HG03457 (cell line): ENCODE measurements around the gene RAMAC.
"Not testable (repeated sequence)": the region's sequence is repeated elsewhere in the genome, so short reads cannot be mapped to it uniquely, and the experiment has no call there.

Experiments used
- ATAC-seq: cut with Tn5 transposase; IDR thresholded peaks from one replicate; pipeline ENCODE4 v1.9.1; 2021; ENCODE audit warnings: moderate number of reproducible peaks; ENCODE audit not compliant: unreplicated experiment

The RAMAC gene

DNA sequence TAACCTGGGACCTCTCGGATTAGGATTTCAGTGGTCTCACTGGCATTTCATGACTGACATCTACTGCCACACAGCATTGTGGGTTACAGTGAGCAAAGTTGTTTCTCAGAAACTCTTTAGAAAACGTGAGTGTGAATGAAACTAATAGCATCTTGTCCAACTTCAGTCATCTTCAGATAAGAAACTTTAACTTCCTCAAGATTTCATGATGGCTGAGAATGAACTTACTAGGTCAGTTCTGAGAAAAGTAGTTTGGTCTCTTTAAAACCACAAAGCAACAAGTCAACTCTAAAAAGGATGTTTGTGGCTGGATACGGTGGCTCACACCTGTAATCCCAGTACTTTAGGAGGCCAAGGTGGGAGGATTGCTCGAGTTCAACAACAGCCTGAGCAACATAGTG lies 19.3 kb upstream of the RAMAC start:
- peak; percentile 88 for ATAC-seq

DNA sequence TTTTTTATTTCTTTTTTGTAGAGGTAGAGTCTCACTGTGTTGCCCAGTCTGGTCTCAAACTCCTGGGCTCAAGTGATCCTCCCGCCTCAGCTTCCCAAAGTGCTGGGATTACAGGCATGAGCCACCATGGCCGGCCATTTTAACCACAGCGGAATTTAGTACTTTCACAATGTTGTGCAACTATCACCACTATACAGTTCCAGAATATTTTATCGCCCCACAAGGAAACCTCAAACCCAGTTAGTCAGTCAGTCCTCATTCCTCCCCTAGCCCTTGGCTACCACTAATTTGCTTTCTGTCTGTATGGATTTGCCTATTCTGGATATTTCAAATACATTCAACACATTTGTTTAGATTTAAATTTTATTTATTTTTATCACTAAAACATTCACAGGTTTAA lies 17.9 kb upstream of the RAMAC start:
- ATAC-seq, result no peak

DNA sequence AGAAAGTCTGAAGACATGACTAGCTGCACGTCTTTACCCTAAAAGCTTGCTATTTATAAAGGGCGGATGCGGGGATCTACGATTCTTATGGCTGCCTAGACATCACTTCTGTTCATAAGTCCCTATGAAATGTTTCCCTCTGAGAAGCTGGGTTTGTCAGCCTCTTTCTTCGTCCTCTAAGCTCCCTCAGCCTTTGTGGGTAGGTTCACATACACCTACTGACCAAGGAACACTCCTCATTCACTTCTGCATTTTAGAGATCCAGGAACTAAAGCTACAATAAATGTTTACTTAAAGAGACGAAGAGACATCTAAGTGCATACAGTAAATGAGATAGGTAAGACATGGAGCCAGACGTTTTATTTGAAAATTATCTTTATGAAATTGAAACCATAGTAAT lies 16.7 kb upstream of the RAMAC start:
- ATAC-seq, result no peak

DNA sequence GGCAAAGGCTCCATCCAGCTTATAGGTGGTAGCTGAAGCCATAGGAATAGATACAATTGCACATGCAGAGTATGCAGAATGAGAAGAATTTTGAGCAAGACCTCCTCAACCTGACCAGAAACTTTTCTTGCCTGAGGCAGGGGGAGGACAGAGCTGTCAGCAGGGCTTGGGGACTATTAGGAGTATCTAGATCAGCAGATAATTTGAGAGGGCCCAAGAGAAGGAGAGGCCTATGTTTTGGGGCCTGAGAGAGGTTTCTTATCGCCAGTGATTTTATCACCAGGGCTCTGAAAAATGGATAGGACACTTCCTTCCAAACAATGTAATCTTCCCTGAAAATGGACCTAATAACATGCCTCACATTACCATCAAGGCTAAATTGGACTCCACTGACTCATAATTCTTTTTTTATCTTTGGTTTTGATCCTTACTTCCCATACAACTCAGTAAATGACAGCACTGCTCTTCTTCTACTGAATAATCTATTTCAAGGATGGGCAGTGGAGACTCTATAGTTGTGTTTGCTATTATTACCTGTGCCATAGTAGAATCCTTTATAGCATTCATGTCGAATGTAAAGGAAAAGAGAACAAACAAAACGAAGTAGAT lies 15.8 kb upstream of the RAMAC start:
- no peak for ATAC-seq

DNA sequence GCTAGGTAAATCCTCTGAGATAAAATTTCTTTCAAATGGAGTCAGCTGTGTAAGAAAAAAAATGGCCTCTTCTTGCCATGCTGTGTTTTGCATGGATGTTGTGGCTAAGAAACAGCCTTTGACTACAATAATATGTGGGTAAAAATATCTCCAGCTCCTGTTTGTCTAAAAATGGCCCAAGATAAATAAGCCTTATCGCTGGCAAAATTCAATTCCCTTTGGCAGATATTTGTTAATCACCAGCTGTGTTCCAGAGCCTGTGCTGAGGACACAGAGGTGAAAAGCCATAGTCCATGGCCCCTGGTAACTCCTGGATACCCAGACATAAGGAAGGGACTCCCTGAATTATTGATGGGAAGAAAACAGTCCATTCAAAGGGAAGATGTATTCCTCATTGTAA lies 15.3 kb upstream of the RAMAC start:
- no peak for ATAC-seq

DNA sequence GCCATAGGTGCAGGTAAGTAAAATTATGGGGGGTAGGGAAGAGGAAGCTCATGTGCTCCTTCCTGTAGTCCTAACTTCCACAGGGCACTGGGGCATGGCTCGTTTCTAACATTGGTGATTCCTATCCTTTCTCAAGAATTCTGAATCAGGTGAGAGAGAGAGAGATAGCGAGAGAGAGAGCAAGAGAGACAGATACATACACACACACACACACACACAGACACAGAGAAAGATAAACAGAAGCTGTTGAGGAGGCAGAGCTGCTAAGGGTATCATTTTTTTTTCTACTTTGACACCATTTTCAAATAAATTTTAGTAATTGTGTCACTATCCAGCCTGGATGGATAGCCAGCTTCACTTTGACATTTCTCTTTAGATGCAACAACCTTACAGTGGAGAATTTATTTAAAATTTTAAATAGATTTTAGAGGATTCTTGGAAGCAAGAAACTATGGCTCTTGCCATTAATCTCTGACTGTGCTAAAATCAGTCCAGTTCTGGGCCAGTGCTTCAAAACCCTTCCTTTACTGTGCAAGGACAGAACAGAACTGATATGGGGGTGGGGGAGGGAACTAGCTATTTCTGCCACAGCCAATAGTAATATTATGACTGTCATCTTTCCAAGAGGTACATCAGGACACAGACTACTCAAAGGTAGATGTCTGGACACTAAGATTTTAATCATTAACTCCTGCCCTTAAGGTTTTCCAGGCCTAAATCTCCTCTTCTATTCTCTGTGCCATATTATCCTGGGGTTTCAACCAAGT lies 14.6 kb upstream of the RAMAC start:
- ATAC-seq, result no peak

DNA sequence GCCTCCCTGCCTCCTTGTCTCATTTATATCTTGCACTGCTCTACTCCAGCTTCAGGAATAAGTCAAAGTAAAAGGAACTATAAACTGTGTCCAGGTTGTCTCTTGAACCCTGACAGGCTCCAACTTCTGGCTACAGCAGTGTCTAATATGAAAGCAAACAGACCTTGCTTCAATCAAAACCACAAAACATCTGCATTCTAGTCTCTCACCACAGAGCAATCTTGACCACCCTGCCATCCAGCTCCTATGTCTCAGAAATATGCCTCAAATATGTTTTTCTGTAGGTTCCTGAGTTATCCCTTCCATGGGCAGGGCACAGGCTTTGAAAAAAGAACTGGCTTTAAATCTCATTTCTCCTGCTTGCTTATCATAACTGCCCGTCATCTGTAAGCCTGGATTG lies 13.0 kb upstream of the RAMAC start:
- no peak for ATAC-seq

DNA sequence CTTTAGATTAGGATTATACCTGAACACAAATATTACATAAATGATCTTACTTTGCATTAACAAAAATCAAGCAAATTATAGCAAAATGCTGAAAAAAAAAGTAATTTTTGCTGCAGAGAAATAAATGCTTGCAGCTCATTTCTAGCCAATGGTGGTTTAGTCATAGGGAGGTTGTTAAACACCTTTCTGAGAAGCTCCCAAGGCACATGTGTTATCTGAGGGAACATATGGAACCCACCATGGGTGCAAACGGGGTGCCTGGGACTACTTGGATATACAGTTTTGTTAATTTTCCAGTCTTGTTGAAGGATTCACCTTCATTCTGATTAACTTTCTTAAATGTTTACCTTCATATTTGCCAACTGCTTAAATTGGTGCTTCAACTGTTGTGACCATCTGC lies 8.9 kb upstream of the RAMAC start:
- no peak for ATAC-seq

DNA sequence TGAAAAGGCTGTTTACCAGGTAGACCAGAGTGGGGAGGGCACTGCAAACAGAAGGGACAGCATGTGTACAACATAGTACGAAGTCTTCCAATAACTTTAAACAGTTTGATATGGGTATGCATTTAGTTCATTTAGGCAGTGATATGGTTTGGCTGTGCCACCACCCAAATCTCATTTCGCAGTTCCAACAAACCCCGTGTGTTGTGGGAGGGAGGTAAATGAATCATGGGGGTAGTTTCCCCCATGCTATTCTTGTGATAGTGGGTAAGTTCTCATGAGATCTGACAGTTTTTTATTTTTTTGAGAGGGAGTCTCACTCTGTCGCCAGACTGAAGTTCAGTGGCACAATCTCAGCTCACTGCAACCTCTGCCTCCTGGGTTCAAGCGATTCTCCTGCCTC lies 7.6 kb upstream of the RAMAC start:
- no peak for ATAC-seq

DNA sequence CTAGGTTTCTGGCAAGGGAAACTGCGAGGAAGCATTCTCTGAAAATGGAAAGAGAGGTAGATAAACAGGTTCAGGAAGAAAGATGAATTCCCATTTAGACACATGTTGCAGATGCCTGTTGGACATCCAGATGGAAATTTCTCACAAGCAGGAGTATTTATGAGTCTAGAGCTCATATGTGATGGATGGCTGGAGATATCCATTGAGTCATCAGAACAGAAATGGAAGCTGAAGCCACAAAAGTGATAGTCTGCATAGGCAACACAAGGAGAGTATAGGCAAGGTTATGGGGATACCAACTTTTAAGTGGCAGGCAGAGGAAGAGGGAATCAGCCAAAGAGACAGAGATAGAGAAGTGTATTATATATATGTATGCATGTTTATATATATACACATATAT lies 6.3 kb upstream of the RAMAC start:
- ATAC-seq, result no peak

DNA sequence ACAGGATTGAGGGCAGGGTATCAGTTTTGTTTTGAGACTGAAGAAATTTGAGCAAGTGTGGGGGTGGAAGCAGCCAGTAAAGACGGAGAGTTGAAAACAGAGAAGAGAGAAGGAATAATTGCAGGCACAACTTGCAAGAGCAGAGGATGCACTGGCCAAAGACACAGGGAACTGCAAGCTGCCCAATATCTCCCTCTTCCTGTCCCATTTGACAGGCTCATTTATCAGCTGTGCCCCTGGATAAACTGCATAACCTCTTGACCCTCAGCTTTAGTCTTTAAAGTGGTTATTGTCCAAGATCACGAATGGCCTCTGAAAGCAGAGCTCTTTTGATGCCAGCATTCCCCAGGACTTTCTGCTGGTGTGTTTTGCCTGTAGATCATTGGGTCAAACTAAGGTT lies 5.0 kb upstream of the RAMAC start:
- no peak for ATAC-seq

DNA sequence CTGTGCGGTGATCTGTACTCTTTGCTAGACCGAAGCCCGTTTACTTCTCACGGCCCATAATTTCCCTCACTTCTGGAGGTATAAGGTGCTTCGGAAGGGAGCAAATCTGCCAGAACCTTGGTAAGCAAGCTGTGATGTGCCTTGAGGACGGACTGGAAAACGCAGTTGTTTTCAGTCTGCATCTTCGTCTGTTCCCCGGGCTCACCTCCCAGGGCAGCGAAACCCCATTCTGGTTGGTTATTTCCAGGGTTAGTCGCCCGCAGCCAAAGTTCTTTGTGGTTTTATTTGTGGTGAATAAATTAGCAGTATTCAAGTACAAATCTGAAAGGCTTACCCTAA lies 401 bp downstream of the RAMAC start:
- ATAC-seq, result peak; percentile 16

DNA sequence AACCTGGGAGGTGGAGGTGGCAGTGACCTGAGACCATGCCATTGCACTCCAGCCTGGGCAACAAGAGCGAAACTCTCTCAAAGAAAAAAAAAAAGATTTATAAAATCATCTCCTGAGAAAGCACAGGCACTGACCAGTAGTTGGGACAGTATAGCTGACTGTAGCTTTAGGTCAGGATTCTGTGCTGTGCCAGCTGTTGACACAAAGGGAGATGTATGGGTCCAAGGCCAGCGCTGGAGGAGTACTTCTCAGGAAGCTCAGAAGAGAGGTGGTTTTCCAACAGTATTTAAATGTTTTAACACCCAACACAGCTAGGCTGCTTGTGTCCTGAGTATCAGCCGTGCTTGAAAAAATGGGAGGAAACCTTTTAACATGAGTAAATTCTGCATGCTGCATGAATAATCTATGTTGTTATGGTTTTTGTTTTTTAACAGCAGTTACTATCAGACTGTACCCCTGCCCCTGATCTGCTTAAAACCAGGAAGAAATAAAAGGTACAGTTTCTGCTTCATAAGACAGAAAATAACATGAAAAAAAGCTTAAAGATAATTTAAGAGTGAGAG lies 6.5 kb downstream of the RAMAC start:
- ATAC-seq, result no peak

DNA sequence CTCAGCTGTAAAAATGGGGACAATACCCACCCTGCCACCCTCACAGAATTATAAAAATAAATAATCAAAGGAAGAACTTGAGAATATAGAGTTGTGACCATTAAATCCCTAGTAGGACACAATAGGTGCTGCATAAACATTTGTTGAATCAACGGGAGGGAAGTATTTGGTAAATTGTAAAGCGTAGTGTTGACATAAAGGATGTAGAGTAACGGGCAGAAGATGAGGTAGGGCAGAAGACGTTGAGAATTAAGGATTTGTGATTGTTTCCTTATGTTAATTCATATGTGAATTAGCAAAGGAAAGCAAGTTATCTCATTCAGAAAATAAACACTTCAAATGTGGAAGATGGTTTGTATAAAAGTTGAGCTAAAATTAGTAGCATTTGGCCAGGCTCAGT lies 7.1 kb downstream of the RAMAC start:
- no peak for ATAC-seq

DNA sequence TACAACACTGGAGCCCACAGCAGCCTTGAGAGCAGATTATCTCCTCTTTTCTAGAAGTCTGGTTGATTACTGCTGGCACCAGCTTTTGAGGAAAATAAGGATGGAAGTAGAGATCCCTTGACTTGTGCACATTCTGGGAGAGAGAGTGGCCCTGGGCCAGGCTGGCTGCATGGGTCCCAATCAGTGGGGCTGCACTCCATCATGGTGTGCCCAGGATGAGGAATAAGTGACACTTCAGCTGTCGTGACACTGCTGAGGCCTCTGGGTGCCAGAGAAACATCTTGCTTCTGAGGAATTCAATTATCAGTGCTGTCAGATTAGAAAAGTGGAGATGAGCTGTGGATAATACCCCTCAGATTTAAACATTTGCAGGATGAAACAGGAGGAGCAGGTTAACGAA lies 9.1 kb downstream of the RAMAC start:
- no peak for ATAC-seq

DNA sequence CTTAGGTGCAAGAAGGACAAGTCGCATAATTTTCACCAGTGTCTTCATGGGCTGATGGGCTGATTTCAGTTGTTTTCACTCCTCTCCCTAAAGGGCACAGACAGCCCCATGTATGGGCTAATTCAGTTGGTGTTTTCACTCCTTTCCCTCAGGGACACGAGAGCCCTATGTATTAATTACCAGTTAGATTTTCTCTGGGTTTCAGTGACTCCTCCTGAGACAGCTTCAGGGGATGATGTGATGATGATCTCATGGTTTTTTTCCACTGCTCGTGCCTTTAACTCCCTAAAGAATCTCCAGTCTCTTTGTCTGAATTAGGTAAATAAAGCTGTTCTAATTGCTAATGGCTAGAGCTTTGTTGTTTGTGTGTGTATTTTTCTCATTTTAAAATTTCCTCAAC lies 9.9 kb downstream of the RAMAC start:
- ATAC-seq, result no peak

DNA sequence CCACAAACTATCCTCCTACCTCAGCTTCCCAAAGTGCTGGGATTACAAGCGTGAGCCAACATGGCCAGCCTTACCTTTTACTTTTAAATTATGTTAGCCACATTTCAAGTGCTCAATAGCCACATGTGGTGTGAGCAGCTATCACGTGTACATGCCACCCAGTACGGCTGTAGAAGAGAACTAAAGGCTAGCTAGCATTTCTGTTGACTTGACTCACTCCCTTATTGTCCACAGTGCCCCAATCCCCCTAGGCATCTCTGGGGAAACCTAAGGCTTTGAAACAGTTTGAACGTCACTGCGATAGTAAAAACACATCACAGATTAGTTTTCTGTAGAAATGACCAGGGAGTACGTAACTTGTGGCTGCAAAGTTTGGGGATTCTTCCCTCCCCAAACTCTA lies 13.4 kb downstream of the RAMAC start:
- ATAC-seq, result no peak

DNA sequence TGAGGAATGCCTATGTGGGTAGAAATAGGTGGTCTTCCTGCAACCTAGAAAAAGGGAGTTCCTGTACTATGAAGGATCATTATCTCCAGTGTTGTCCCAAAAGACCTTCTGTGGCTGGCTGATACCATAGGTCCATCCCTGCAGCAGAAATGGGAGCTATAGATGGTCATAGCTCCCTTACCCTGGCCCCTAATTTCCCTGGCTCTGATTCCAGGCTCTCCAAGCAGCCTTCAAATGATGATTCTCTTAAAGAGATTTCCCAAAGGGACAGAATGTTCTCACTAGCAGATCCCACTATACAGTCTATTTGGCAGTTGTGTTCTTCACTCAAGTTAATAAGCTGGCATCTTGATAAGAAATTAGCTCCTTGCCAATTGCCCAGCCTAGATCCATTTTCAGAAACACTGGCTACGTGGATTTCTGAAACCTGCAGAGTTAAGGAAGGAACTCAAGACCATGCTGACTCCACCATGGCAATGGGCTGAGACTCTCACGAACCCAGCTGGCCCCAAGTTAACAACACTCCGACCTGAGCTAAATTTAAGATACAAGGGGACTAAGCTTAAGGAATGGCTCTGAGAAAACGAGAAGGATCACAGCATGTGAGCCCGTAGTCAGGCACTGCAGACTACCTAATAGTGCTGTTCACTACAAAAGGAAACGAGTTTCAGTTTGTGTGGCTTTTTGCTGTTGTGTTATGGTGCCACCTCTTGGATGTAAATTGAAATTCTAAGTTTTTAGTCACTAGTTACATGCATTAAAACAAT lies 14.1 kb downstream of the RAMAC start:
- peak; percentile 74 for ATAC-seq

DNA sequence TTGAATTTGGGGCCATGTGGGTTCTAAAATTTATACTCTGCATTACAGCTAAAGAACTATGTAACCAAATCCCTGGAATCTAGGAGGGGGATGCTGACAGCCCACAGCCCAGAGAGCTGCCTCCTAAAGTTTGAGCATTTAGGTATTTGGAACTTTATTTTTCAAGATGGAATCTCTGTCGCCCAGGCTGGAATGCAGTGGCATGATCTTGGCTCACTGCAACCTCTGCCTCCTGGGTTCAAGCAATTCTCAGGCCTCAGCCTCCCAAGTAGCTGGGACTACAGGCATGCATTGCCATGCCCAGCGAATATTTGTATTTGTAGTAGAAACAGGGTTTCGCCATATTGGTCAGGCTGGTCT lies 14.6 kb downstream of the RAMAC start:
- ATAC-seq, result not testable (repeated sequence)

DNA sequence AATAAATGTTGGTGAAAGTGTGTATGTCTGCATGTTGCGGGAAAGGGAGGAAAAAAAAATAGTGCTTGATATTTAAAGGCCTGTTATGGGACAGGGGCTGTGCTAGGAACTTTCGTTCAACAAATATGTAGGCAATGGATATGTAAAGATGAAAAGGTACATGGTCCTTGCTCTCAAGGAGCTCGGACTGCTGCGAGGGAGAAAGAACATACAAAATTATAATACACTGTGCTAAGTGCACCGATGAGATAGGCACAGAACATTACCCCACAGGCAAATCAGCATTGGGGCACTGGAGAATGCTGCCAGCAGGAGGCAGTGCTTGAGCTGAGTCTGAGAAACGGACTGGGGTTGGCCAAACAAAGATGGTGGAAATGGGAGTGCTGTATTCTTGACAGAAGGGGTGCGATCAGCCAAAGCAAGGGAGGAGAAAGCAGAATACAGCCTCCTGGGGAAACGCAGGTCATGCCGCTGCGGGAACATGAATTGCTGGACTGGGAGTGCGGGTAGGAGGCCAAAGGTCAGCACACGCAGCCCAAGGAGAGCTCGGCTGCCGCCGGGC lies 24.8 kb downstream of the RAMAC start:
- peak; percentile 35 for ATAC-seq

DNA sequence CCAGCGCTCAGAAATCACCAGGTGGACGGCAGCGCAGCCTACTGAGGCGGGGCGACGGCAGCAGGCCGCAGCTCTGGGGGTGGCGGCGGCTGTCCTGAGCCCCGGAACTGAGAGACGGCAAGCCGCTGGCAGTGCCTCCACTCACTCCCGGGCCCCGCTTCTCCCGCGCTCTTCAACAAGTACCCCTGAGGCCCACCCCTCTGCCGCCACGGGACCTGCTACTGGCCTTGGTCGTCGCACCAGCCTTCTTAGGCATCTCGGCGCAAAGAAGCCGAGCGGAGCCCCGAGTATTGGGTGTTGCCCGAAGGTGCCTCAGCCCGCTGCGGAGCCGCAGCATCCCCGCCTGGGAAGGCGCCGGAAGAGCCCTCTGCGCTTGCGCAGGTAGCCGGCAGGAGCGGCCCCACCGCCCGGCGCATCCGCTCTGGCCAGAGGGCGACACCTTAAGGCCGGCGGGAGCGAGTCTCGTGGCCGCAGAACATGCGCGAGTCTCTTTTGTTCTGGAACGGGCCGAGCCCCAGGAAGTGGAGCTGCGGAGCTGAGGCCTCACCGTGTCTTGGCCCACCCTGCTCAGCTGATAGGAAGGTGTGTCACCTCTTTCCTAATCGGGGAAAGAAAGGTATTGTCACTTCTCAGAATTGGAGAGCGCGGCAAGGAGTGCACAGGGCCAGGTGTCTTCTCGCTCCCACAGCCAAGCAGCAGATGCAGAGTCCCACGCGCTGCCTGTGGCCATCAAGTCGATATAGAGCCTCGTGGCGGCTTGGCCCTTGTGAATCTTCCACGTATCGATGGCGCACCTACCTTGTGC lies 25.5 kb downstream of the RAMAC start, which contains the start of gene C15orf40:
Gene C15orf40 (minus strand): TSS at position 369 of the 805 bp plus-strand sequence. CDS start 32 bp downstream, at position 337.
- peak; percentile 77 for ATAC-seq
